Ovary (tissue), 9 donors: Measurements from ENCODE around the gene COL6A2. TPM values are rescaled to one million over a fixed set of nuclear protein-coding genes. Genes with fewer than 3 reads are reported as not detected.

Experiments used
- DNase-seq, 5 donors: peaks; one replicate each; pipeline ENCODE4 v3.0.0-alpha.2; 2019 to 2020
- H3K27ac ChIP-seq, 2 donors: fragments of 200-600 bp; one replicate each; pipeline versions ENCODE4 v1.5.1 to v1.8.0; 2019 to 2022
- H3K27me3 ChIP-seq: fragments of 200-600 bp; one replicate; pipeline ENCODE4 v1.8.0; 2022
- H3K36me3 ChIP-seq: fragments of 200-600 bp; sonication (generic); one replicate; pipeline ENCODE4 v1.5.1; 2019
- H3K4me1 ChIP-seq: one replicate; pipeline ENCODE4 v1.8.1; 2013; ENCODE audit warnings: mild to moderate bottlenecking, moderate library complexity; ENCODE audit not compliant: insufficient read depth
- H3K4me3 ChIP-seq: fragments of 200-600 bp; sonication (generic); one replicate; pipeline ENCODE4 v1.5.1; 2017
- H3K9me3 ChIP-seq, 2 donors: fragments of 200-600 bp in 1 of 2; sonication (generic) in 1 of 2; one replicate each; pipeline versions ENCODE4 v1.5.1 to v1.8.1; 2013 to 2019; ENCODE audit warnings: mild to moderate bottlenecking in 1 of 2, moderate library complexity in 1 of 2
- CTCF ChIP-seq, 3 donors: fragments of 450-650 bp in 2 of 3; fragments of 200-600 bp in 1 of 3; IDR thresholded peaks; one replicate each; pipeline versions ENCODE4 v1.5.1 to v1.8.0; 2016 to 2022; ENCODE audit warnings: antibody characterized with exemption in 3 of 3, mild to moderate bottlenecking in 1 of 3
- EP300 ChIP-seq: sonication (generic); formaldehyde crosslinking; IDR thresholded peaks from one replicate; pipeline ENCODE4 v1.6.1; 2017; ENCODE audit warnings: antibody characterized with exemption
- POLR2A ChIP-seq: fragments of 450-650 bp; IDR thresholded peaks from one replicate; pipeline ENCODE4 v1.6.1; 2017; ENCODE audit warnings: antibody characterized with exemption, mild to moderate bottlenecking, moderate library complexity
- WGBS, 3 donors: extraction: QIAGEN DNeasy Blood & Tissue Kit in 1 of 3; methylation state at CpG; one replicate each; pipeline versions ENCODE4 v1.1.5 to v1.1.7; 2013 to 2017; 5-methylcytosine and 5-hydroxymethylcytosine counted together
- intact Hi-C, 4 donors: fragments of 100-400 bp; cut with DNase I; formaldehyde crosslinking; loops; one replicate each; pipeline versions ENCODE4 v1.11.0 to v1.15.1; 2022 to 2023
- polyA plus RNA-seq, 2 donors: library from polyadenylated mRNA; stranded (reverse); fragments of 200-250 nt in 1 of 2; fragments of 350-450 nt in 1 of 2; fragmentation: Illumina TruSeq in 1 of 2; extraction: RNeasy Lipid Tissue Mini Kit (QIAGEN cat#74804) in 1 of 2; gene quantifications; one replicate each; pipeline ENCODE4 v1.2.3, GENCODE V29; 2013 to 2014
- total RNA-seq, 7 donors: library from RNA; depleted of rRNA in 2 of 7; stranded (reverse); fragments of >200 nt in 2 of 7; fragmentation: NEBNext Ultra II Directional in 3 of 7; extraction: Animal tissue kit (Norgen Biotek cat#: 25700) in 3 of 7; gene quantifications; one replicate each; pipeline versions ENCODE4 v1.1.0 to v1.2.4, GENCODE V29; 2016 to 2023
- donor health status: DM: no; HTN: no; CAD: no; lungs with moderate emphysema.
- donor health status: DM: no; HTN: no; CAD: no.
- donor health status: Bipolar disorder and iron deficiency.
- donor health status: DM: yes; HTN: yes; CAD: no.
- donor health status: DM: no; HTN: no; CAD: no.
- donor health status: DM: yes; HTN: yes; CAD: no.

COL6A2 gene
- total and polyA plus RNA-seq, 9 donors = 50.9 to 1,092 (median 818) TPM

GRCh38 chr21:46087641-46088040 is 10.3 kb upstream of the COL6A2 start:
- Histone ChIP-seq H3K27me3 (no peaks in the 10 kb centered on the region), H3K4me3 (no peak overlapping the region), H3K9me3 (no peaks in the 10 kb centered on the region), H3K36me3 (no peaks in the 10 kb centered on the region), H3K27ac (no peak overlapping the region), H3K4me1 (peaks cover 10% of the 10 kb centered on the region)
- DNase-seq = no peak
- 83 to 94% (median 89%) methylated on average over 1 of the region's 1 CpG for WGBS, 3 donors
- no peak for TF ChIP-seq EP300
- TF ChIP-seq CTCF (IDR thresholded peaks at IDR 0.05) = no peak
- TF ChIP-seq POLR2A = no peak
- intact Hi-C loops = loop anchor here in 1 of 4 donors (5.0 kb wide), 1 partner anchor 50 kb away; no protein-coding TSS in a partner anchor

- Histone ChIP-seq H3K27me3 (no peaks in the 10 kb centered on the region), H3K4me3 (no peak overlapping the region), H3K9me3 (no peaks in the 10 kb centered on the region), H3K27ac (no peak overlapping the region), H3K4me1 (peaks cover 13% of the 10 kb centered on the region), H3K36me3 (no peaks in the 10 kb centered on the region)
- 73 to 82% (median 75%) methylated on average over 2 of the region's 2 CpGs for WGBS, 3 donors
- intact Hi-C loops = loop anchor here in 1 of 4 donors (5.0 kb wide), 1 partner anchor 51 kb away; no protein-coding TSS in a partner anchor
- no peak for TF ChIP-seq CTCF (IDR thresholded peaks at IDR 0.05)
- TF ChIP-seq POLR2A = no peak
- no peak for TF ChIP-seq EP300
- DNase-seq = no peak
Observed at GRCh38 chr21:46088189-46088588, 9.7 kb upstream of the COL6A2 start.

- intact Hi-C loops = loop anchor here in 1 of 4 donors (5.0 kb wide), 1 partner anchor 52 kb away; no protein-coding TSS in a partner anchor
- no peaks in the 10 kb centered on the region for H3K36me3 ChIP-seq
- H3K27ac ChIP-seq = no peak overlapping the region
- DNase-seq = peak in 1 of 5 donors; percentile 14
- H3K9me3 ChIP-seq = no peaks in the 10 kb centered on the region
- whole genome bisulfite sequencing, 3 donors = 77 to 81% (median 78%) methylated on average over 5 of the region's 5 CpGs
- TF ChIP-seq CTCF (IDR thresholded peaks at IDR 0.05) (no peak), EP300 (no peak)
- no peak overlapping the region for H3K4me3 ChIP-seq
- H3K4me1 ChIP-seq = peaks cover 10% of the 10 kb centered on the region
- H3K27me3 ChIP-seq = no peaks in the 10 kb centered on the region
Observed at GRCh38 chr21:46089285-46089684, 8.6 kb upstream of the COL6A2 start.

GRCh38 chr21:46091118-46091517 is 6.8 kb upstream of the COL6A2 start:
- H3K9me3 ChIP-seq = no peaks in the 10 kb centered on the region
- H3K36me3 ChIP-seq = no peaks in the 10 kb centered on the region
- H3K27ac ChIP-seq = peak overlapping the region; percentile 68 to 78
- intact Hi-C loops = loop anchor here in 1 of 4 donors (10.0 kb wide), 1 partner anchor 66 kb away; no protein-coding TSS in a partner anchor
- H3K4me3 ChIP-seq = no peak overlapping the region
- H3K27me3 ChIP-seq = no peaks in the 10 kb centered on the region
- peak in 2 of 5 donors; percentile 16 to 25 for DNase-seq
- 83 to 87% (median 85%) methylated on average over 4 of the region's 4 CpGs for WGBS, 3 donors
- TF ChIP-seq POLR2A = no peak
- TF ChIP-seq EP300 = no peak
- H3K4me1 ChIP-seq = peaks cover 10% of the 10 kb centered on the region

GRCh38 chr21:46091631-46092025 is 6.3 kb upstream of the COL6A2 start:
- Histone ChIP-seq H3K27ac (peak overlapping the region; percentile 68 to 78), H3K4me1 (peaks cover 10% of the 10 kb centered on the region), H3K9me3 (no peaks in the 10 kb centered on the region), H3K27me3 (no peaks in the 10 kb centered on the region), H3K36me3 (no peaks in the 10 kb centered on the region), H3K4me3 (no peak overlapping the region)
- 39 to 53% (median 49%) methylated on average over 8 of the region's 8 CpGs for WGBS, 3 donors
- TF ChIP-seq CTCF (IDR thresholded peaks at IDR 0.05) (no peak), POLR2A (no peak), EP300 (no peak)
- intact Hi-C loops = loop anchor here in 1 of 4 donors (10.0 kb wide), 1 partner anchor 67 kb away; no protein-coding TSS in a partner anchor
- peak in 4 of 5 donors; percentile 15 to 35 (median 24) for DNase-seq
